LNCAP (cell line): ENCODE data around the gene GPT2.

Source experiments
- CTCF ChIP-seq: fragments of 450-650 bp; IDR thresholded peaks from 2 replicates; pipeline ENCODE4 v1.5.1; 2017; ENCODE audit warnings: mild to moderate bottlenecking

The GPT2 gene

GRCh38 chr16:46975165-46975564, 91.0 kb downstream of the GPT2 start:
- no peak for TF ChIP-seq CTCF

DNA sequence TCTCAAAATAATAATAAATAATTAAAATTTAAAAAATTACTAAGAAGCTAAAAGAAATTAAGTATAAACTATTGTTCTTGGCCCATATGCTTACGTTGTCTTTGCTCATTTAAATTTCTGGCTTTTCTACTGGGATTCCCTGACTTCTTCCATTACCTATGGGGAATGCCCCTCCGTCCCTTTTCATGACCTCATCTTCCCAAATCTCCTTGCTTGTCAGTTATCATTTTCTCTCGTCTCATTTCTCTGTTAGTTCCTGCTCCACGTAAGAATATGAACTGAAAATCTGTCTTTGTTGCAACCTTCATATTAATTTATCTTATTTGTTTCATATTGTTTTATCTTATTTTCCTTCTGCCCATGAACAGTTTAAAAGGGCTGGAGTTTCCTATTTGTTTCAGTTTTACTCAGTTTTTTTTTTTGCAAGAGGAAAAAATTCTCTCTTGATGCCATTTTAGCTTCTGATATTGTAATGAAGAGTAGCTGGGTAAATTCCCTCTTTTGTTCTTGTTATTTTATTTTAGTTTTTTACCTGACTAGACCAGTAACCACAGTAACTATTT, 91.8 kb downstream of the GPT2 start:
- TF ChIP-seq CTCF: no peak

- TF ChIP-seq CTCF: no peak
Measured at GRCh38 chr16:46976550-46976949, 92.4 kb downstream of the GPT2 start.
